Skeletal muscle satellite cell (primary cell): ENCODE data around the gene ANXA3.

Source experiments
- H3K27me3 ChIP-seq: 2 replicates; pipeline ENCODE4 v1.7.0; 2013; ENCODE audit warnings: low read length; ENCODE audit not compliant: control insufficient read depth, insufficient read depth
- H3K36me3 ChIP-seq: 2 replicates; pipeline ENCODE4 v1.7.0; 2013; ENCODE audit warnings: mild to moderate bottlenecking, control low read depth, low read length; ENCODE audit not compliant: insufficient read depth
- H3K4me1 ChIP-seq: 2 replicates; pipeline ENCODE4 v1.7.0; 2013; ENCODE audit warnings: low read length; ENCODE audit not compliant: control insufficient read depth, insufficient read depth
- H3K4me2 ChIP-seq: 2 replicates; pipeline ENCODE4 v1.7.0; 2013; ENCODE audit warnings: mild to moderate bottlenecking, low read length
- H3K4me3 ChIP-seq: 2 replicates; pipeline ENCODE4 v1.7.0; 2013; ENCODE audit warnings: low read length
- H3K9ac ChIP-seq: 2 replicates; pipeline ENCODE4 v1.7.0; 2013; ENCODE audit warnings: mild to moderate bottlenecking, low read depth, low read length, moderate library complexity
- H3K9me3 ChIP-seq: replicated peaks from 2 replicates; pipeline ENCODE4 v1.7.0; 2013; ENCODE audit warnings: mild to moderate bottlenecking, control low read depth, low read length

The ANXA3 gene

DNA sequence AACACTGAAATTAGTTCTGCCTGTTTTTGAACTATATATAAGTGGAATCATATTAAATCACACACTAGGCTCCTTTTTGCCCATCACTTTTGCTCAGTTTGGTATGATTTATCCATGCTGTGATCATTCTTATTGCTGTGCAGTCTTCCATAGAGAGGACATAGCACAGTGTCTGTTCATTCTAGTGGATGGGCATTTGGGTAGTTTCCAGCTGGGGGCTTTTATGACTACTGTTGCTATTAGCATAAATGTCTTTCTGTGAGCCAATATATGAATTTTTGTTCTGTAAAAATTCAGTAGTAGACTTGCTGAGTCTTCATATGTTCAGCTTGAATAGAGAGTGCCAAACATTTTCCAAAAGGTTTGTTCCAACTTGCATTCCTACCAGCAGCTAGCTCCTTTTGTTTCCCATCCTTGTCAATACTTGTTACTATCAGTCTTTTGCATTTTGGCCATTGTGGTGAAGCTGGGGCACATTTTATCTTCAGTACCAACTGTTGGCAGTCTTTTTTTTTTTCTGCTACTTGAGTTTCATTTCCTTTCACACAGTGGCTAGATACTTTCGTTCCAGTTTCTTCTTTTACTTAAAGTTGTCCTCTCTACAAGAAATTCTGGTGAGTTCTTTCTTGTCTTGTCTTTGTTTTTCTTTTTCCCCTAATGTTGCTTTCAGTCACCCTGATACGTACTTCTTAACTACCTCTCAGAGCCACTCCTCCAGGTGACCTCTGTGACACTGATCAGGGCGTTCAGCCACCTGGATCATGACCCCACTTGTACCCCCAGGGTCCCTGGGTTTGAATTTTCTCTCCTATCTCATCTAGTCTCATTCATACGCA is 87.0 kb downstream of the ANXA3 start:
- Histone ChIP-seq H3K36me3 (no peaks in the 10 kb centered on the region), H3K9me3 (no peaks in the 10 kb centered on the region), H3K4me1 (no peaks in the 10 kb centered on the region), H3K27me3 (no peaks in the 10 kb centered on the region), H3K4me2 (no peak overlapping the region), H3K4me3 (no peak overlapping the region), H3K9ac (no peak overlapping the region)

DNA sequence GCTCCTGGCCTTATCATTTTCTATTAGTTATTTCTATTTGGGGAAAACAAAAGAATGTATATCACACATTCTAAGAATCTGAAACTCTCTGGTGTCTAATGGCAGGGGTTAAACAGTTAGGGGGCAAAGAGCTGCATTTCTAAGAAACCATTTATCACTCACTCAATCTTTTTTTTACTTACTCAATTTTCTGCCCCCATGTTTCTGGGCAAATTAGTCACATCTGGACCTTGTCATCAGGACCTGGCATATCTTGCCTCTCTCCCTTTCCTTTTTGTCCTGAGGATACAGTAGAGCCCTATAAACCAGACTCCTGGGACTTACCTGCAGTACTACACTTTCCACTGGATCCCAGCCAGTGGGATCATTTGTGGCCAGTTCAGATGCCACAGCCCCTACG is 89.1 kb downstream of the ANXA3 start:
- Histone ChIP-seq H3K27me3 (no peaks in the 10 kb centered on the region), H3K9me3 (no peaks in the 10 kb centered on the region), H3K4me1 (peaks cover 9% of the 10 kb centered on the region), H3K4me2 (no peak overlapping the region), H3K36me3 (no peaks in the 10 kb centered on the region), H3K9ac (no peak overlapping the region), H3K4me3 (no peak overlapping the region)

DNA sequence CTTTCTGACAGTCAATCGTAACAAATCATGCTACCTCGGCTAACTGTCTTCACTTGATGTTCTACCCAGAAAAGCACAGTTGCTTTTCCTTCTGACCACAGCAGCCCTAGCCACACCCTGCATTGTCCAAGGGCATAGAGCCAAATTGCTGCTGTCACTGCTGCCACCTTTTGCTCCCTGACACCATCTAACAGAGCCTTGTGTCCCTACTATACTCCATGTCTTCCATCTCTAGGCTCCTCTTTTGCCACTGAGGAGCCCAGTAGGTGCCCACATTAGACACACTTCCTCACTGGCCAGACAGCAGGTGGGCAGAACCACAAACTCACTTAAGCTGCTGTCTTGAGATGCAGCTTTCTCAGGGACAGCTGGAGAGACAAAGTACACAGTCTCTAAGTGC is 91.4 kb downstream of the ANXA3 start:
- Histone ChIP-seq H3K9me3 (no peaks in the 10 kb centered on the region), H3K36me3 (no peaks in the 10 kb centered on the region), H3K4me2 (no peak overlapping the region), H3K9ac (no peak overlapping the region), H3K4me1 (peaks cover 20% of the 10 kb centered on the region), H3K27me3 (no peaks in the 10 kb centered on the region), H3K4me3 (no peak overlapping the region)

DNA sequence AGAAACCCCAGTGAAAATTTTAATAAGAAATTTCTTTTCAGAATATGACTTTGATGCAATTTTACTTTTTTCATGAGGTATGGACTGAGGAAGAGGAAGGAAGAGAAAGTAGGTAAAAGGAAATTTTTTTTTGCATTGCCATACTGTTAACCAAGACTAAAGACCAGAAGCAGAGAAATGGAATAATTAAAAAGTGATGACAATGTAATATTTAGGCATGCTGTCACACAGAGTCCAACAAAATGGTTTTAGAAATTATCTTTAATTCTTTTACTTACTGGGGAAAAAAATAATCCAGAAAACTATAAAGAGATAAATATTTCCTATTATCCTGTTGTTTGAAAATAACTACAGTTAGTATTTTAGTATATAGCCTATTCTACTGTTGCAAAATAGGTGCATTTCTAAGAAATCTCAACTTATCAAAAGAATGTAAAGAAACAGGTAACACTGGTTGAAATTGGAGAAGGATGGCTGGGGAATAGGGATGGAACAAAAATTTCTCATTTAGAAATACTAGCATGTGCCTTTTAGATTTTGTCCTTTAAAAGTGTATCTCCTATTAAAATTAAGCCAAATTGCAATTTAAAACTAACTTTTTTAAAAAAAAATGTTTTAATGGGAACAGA is 92.6 kb downstream of the ANXA3 start:
- Histone ChIP-seq H3K4me2 (no peak overlapping the region), H3K4me1 (peaks cover 20% of the 10 kb centered on the region), H3K9me3 (no peaks in the 10 kb centered on the region), H3K27me3 (no peaks in the 10 kb centered on the region), H3K36me3 (no peaks in the 10 kb centered on the region), H3K9ac (no peak overlapping the region), H3K4me3 (no peak overlapping the region)

DNA sequence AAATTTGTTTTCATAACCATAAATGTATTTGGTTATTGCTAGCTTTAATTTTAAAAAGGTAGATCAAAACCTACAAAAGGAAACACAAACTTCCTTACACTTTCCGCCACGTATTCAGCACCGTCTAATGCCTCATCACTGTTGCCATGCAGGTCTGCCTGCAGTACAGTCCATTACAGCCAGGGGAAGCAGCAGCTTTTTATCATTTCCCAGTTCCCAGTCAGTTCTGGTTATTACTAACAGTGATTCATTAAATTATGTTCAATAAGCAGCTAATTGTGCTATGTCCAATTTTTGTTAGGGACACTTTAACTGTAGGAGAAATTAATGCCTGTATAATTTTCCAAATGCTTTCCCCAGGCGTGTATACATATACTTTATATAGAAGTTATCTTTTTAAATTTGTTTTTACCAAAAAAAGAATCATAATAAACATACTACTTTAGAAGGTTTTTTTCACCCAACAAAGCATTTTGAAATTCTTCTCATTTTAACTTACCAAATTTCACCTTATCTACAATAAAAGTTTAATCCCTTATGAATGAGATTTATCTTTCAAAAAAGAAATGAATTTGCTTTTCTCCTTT is 93.3 kb downstream of the ANXA3 start:
- Histone ChIP-seq H3K9ac (peak overlapping the region; percentile 59), H3K9me3 (no peaks in the 10 kb centered on the region), H3K4me3 (no peak overlapping the region), H3K27me3 (no peaks in the 10 kb centered on the region), H3K4me2 (peak overlapping the region; percentile 74), H3K36me3 (no peaks in the 10 kb centered on the region), H3K4me1 (peaks cover 22% of the 10 kb centered on the region)

DNA sequence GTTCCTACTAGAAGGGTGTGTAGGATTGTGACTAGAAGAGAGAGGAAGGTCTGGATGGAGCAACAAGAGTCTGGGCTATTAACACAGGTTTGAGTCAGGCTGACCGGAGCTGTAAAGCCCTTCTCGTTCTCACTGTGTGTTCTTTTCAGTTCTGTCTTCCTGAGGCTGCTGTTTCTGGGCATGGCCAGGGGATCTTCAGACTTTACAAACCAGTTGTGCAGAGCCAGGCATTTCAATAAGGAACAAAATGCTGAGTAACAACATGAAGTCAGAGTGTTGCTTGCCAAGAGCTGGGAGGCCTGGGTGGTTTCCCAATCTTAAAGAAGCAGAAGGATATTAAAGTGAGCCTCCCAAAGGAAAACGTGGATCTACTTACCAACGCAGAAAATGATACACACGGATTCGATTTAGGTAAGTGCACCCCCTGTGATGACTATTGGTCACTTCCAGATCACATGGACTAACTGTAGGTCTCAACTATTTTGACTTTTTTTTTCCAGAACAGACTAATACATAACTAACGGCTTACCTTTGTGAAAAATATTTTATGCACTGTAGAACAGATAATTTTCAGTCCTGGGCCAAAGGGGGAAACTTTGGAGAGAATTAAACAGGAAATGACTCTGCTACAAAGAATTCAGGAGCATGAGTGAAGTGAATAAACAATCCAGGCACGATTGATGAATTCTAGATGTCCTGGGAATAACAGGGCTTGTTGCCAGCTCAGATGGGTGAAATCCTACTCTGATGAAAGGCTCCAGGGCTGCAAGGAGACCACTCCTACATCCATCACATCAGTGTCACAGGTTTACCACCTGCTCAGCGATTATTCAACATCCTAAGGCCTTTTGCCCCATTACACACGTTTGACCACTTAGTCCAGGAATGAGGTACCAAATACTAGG is 94.5 kb downstream of the ANXA3 start:
- Histone ChIP-seq H3K4me2 (peak overlapping the region; percentile 74), H3K9me3 (no peaks in the 10 kb centered on the region), H3K4me3 (peak overlapping the region; percentile 37), H3K4me1 (peaks cover 33% of the 10 kb centered on the region), H3K36me3 (no peaks in the 10 kb centered on the region), H3K9ac (peak overlapping the region; percentile 59), H3K27me3 (no peaks in the 10 kb centered on the region)

DNA sequence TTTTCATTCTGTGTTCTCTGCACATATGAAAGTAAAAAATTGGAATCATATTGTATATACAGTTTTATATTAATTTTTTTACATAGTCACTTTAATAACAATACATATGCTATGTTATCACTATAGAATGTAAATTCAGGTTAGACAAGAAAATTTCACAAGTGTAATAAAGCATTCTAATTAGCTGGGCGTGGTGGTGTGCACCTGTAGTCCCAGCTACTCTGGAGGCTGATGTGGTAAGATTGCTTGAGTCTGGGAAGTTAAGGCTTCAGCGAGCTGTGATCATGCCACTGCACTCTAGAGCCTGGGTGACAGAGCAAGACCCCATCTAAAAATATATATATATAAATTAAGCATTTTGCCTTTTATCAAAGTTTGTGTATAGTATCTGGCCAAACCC is 95.7 kb downstream of the ANXA3 start:
- no peaks in the 10 kb centered on the region for H3K9me3 ChIP-seq
- no peaks in the 10 kb centered on the region for H3K36me3 ChIP-seq
- no peak overlapping the region for H3K4me2 ChIP-seq
- peaks cover 33% of the 10 kb centered on the region for H3K4me1 ChIP-seq
- H3K4me3 ChIP-seq = no peak overlapping the region
- no peaks in the 10 kb centered on the region for H3K27me3 ChIP-seq
- no peak overlapping the region for H3K9ac ChIP-seq

DNA sequence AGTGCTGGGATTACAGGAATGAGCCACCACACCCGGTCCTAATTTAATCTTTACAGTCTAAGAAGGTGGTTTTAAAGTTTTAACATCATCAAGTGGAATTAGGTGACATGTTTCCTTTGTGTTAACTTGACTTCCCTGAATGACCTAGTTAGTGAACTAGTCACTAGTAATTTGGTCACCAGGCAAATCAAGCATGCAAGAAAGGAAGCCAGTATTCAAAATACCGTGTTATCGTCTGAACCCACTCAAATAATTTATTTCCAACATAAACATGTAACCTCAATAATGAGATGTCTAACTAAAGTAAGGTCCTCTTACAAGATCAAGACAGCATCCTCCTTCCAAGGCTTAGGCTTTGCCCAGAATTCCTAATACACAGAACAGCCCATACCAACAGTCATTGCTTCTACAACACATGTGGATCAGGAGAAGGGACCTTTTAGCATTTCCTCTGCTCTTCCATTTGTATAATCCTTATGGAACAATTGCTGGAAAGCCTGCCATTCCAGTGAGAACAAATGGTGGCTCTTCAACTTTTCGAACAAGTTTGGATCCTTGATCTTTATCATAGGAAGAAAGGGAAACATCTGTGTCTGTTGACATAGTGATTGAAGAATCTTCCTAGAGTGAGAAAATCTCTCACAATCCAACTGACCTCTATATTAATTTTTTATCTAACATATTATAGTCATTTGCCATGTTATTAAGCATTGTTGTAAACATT is 97.2 kb downstream of the ANXA3 start:
- H3K4me1 ChIP-seq = peaks cover 33% of the 10 kb centered on the region
- H3K4me3 ChIP-seq = no peak overlapping the region
- no peak overlapping the region for H3K4me2 ChIP-seq
- H3K9me3 ChIP-seq = no peaks in the 10 kb centered on the region
- H3K27me3 ChIP-seq = no peaks in the 10 kb centered on the region
- H3K9ac ChIP-seq = no peak overlapping the region
- no peaks in the 10 kb centered on the region for H3K36me3 ChIP-seq

DNA sequence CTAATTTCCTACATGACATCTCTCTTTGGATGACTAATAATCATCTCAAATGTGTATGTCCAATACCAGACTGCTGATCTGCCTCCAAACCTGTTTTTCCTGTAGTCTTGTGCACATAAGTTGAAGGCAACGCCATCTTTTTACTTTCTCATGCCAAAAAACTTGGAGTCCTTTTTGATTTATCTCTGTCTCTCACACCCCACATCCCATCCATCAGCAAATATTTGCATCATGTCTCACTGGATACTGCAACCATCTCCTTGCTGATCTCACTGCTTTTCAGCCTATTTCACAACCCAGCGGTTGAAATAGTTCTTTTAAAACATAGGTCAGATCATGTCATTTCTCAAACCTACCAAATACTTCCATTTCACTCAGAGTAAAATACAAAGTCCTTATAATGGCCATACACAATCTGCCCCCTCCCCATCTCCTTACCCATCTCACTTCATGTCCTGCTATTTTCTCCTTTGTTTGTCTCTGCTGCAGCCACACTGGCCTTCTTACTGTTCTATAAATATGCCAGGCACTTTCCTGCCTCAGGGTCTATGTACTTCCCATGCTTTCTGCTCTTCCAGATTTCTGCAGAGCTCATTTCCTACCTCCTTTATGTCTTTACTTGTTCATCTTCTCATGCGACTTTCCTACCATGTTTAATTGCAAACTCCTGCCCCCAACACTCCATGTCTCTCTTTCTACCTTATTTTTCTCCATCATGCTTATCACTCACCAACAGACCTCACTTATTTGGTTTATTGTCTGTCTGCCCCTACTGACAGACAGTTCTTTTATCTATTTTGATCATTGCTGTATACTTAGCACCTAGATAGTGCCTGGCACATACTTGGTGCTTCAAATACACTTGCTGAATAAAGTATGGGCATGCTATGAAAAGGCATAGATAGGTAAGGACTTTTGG is 98.8 kb downstream of the ANXA3 start:
- H3K4me1 ChIP-seq = peaks cover 28% of the 10 kb centered on the region
- no peak overlapping the region for H3K4me3 ChIP-seq
- H3K9me3 ChIP-seq = no peaks in the 10 kb centered on the region
- peak overlapping the region; percentile 19 for H3K4me2 ChIP-seq
- H3K36me3 ChIP-seq = no peaks in the 10 kb centered on the region
- no peak overlapping the region for H3K9ac ChIP-seq
- H3K27me3 ChIP-seq = no peaks in the 10 kb centered on the region

DNA sequence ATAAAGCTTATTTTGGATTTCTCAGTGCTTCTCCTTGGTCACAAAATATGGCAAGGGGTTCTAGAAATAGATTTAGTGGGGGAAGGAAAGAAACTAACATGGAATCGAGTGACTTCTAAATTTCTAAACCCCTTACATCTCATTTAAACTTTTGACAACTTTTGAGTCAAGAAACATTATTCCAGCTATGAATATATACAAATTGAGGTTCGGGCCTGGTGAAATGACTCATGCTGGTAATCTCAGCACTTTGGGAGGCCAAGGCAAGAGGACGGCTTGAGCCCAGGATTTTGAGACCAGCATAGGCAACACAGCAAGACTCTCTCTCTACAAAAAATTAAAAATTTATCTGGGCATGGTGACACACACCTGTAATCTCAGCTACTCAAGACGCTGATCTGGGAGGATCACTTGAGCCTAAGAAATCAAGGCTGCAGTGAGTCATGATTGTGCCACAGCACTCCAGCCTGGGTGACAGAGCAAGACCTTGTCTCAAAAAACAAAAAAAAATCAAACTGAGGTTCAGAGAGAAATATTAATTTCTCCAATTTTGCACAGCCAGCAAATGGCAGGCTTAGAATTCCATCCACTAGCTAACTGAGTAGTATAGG is 99.8 kb downstream of the ANXA3 start:
- H3K4me2 ChIP-seq = no peak overlapping the region
- H3K36me3 ChIP-seq = no peaks in the 10 kb centered on the region
- H3K9ac ChIP-seq = no peak overlapping the region
- no peaks in the 10 kb centered on the region for H3K9me3 ChIP-seq
- no peaks in the 10 kb centered on the region for H3K27me3 ChIP-seq
- peaks cover 18% of the 10 kb centered on the region for H3K4me1 ChIP-seq
- no peak overlapping the region for H3K4me3 ChIP-seq
